Thyroid gland (tissue), 4 donors: ENCODE measurements around the gene PTPRH. TPM values are rescaled to one million over a fixed set of nuclear protein-coding genes. Genes with fewer than 3 reads are reported as not detected.

Experiments
- DNase-seq, 2 donors: peaks; one replicate each; pipeline ENCODE4 v3.0.0-alpha.2; 2019
- H3K27ac ChIP-seq, 3 donors: fragments of 200-600 bp; sonication (generic); 1 replicate in 2 of 3; 2 replicates in 1 of 3; pipeline ENCODE4 v1.5.1; 2016 to 2019; ENCODE audit warnings: mild to moderate bottlenecking in 1 of 3, moderate library complexity in 1 of 3
- H3K27me3 ChIP-seq: fragments of 200-600 bp; sonication (generic); one replicate; pipeline ENCODE4 v1.5.1; 2019
- H3K36me3 ChIP-seq, 2 donors: fragments of 200-600 bp; sonication (generic); one replicate each; pipeline ENCODE4 v1.5.1; 2016 to 2019
- H3K4me1 ChIP-seq, 2 donors: fragments of 200-600 bp; sonication (generic); one replicate each; pipeline ENCODE4 v1.5.1; 2017 to 2019
- H3K4me3 ChIP-seq, 3 donors: fragments of 200-600 bp; sonication (generic); replicated peaks in 1 of 3; 1 replicate in 2 of 3; 2 replicates in 1 of 3; pipeline ENCODE4 v1.5.1; 2016; ENCODE audit warnings: mild to moderate bottlenecking in 1 of 3
- H3K9me3 ChIP-seq: fragments of 200-600 bp; sonication (generic); one replicate; pipeline ENCODE4 v1.5.1; 2017
- POLR2A ChIP-seq, 2 donors: fragments of 450-650 bp; IDR thresholded peaks; one replicate each; pipeline ENCODE4 v1.6.1; 2017; ENCODE audit warnings: antibody characterized with exemption in 2 of 2, mild to moderate bottlenecking in 2 of 2, moderate library complexity in 1 of 2
- WGBS, 2 donors: methylation state at CpG; one replicate each; pipeline ENCODE4 v1.1.5; 2017; 5-methylcytosine and 5-hydroxymethylcytosine counted together
- intact Hi-C: fragments of 100-400 bp; cut with DNase I; formaldehyde crosslinking; loops from one replicate; pipeline ENCODE4 v1.15.1; 2023
- total RNA-seq, 4 donors: library from RNA; depleted of rRNA; stranded (reverse); fragments of >200 nt; gene quantifications; one replicate each; pipeline ENCODE4 v1.2.3, GENCODE V29; 2016
- TF ChIP-seq, protein P1 (sequence below), 6 experiments: fragments of 200-600 bp in 3 of 6; fragments of 450-650 bp in 3 of 6; sonication (generic) in 3 of 6; IDR thresholded peaks; one replicate each; pipeline ENCODE4 v1.5.1; 2016 to 2019; ENCODE audit warnings: antibody characterized with exemption in 6 of 6, mild to moderate bottlenecking in 2 of 6, inconsistent platforms in 1 of 6, moderate library complexity in 1 of 6

The PTPRH gene
- total RNA-seq, 4 donors from 2014 or later: 0.11 to 2.6 (median 0.54) TPM; not detected in 1

DNA sequence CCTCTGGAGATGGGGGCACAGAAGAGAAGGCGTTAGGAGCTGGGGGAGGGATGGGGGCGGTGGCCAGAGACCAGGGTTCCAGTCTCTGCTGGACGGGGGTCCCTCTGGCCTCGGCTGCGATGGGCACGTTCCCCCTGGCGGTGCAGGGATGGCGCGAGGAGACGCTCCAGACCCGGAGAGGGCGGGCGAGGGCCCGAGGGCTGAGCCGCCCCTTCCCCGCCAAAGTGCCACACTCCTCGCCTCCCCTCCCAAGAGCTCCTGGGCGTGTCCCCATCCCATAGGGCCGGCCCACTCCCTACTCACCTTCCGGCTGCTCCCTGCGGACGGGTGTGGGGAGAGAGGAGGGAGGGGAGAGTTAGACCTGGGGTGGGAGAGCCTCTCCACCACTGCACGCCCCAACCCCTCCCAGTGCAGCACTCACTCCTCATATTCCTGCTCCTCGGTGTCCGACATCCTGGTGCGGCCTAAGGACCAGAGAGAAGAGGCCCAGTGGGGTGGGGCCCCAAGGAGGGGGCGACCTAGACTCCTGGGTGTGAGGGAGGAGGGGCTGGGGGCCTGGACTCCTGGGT lies 62.5 kb downstream of the PTPRH start:
- TF ChIP-seq POLR2A (IDR thresholded peaks at IDR 0.05): no peak
- TF ChIP-seq, protein P1, sequence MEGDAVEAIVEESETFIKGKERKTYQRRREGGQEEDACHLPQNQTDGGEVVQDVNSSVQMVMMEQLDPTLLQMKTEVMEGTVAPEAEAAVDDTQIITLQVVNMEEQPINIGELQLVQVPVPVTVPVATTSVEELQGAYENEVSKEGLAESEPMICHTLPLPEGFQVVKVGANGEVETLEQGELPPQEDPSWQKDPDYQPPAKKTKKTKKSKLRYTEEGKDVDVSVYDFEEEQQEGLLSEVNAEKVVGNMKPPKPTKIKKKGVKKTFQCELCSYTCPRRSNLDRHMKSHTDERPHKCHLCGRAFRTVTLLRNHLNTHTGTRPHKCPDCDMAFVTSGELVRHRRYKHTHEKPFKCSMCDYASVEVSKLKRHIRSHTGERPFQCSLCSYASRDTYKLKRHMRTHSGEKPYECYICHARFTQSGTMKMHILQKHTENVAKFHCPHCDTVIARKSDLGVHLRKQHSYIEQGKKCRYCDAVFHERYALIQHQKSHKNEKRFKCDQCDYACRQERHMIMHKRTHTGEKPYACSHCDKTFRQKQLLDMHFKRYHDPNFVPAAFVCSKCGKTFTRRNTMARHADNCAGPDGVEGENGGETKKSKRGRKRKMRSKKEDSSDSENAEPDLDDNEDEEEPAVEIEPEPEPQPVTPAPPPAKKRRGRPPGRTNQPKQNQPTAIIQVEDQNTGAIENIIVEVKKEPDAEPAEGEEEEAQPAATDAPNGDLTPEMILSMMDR (IDR thresholded peaks at IDR 0.05): no peak
- H3K9me3 ChIP-seq: no peaks in the 10 kb centered on the region
- H3K27ac ChIP-seq: no peak overlapping the region
- intact Hi-C loops: loop anchor here (10.0 kb wide), 1 partner anchor 478 kb away; the partner anchor contains the start of gene ZNF784
- no peaks in the 10 kb centered on the region for H3K36me3 ChIP-seq
- 0 to 3% methylated on average over 9 to 10 of the region's 27 CpGs for WGBS, 2 donors
- peaks cover 25% of the 10 kb centered on the region for H3K27me3 ChIP-seq
- H3K4me1 ChIP-seq: peaks cover 0 to 7% of the 10 kb centered on the region in 2 donors
- H3K4me3 ChIP-seq: no peak overlapping the region
- no peak for DNase-seq

DNA sequence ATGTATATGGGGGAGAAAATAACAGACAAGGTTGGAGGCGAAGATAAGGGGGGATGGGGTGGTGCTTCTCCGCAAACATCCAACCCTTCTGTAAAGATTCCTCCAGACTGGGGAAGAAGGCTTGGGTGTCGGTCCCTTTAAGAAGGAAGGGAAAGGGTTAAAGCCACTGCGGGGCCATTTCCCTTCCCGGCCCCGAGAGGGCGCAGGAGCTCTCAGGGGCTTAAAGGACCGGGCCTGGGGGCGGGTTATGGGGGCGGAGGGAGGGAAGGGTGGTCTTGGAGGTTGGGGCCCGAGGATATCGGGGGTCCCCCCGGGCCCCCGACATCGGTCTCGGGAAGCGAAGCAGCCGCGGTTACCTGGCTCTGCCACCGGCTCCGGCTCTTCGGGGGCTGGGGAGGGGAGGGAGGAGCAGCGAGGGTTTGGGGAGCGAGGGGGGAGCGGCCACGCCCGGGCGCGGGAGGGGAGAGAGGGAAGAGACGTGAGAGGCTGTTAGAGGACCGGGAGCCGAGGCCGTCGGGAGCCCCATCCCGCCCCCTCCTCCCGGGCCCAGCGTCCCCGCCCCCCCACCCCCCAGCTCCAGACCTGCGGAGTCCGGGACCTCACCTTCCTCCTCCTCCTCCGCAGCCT lies 63.1 kb downstream of the PTPRH start:
- Histone ChIP-seq H3K27ac (no peak overlapping the region), H3K27me3 (peaks cover 28% of the 10 kb centered on the region), H3K36me3 (no peaks in the 10 kb centered on the region), H3K4me1 (peaks cover 0 to 7% of the 10 kb centered on the region in 2 donors), H3K4me3 (no peak overlapping the region), H3K9me3 (no peaks in the 10 kb centered on the region)
- no peak for DNase-seq
- intact Hi-C loops: loop anchor here (10.0 kb wide), 1 partner anchor 479 kb away; the partner anchor contains the start of gene ZNF784
- 7 to 8% methylated on average over 11 to 16 of the region's 41 CpGs for WGBS, 2 donors
- no peak for TF ChIP-seq POLR2A (IDR thresholded peaks at IDR 0.05)
- TF ChIP-seq, protein P1 (IDR thresholded peaks at IDR 0.05): no peak

DNA sequence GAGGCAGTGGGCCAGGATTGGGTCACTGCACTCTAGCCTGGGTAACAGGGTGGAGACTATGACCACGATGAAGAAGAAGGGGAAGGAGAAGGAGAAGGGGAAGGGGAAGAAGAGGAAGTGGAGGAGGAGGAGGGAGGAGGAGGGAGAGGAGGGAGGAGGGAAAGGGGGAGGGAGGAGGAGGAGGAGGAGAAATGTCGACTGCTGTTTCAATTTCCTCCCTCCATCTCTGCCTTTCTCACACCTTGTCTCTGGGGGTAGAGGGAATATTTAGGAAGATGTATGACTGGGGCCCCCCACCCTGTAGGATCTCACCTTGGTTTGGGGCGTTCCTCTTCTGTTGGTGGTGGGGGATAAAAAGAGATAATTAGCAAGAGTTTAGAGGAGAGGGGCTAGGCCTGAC lies 64.1 kb downstream of the PTPRH start:
- peaks cover 28% of the 10 kb centered on the region for H3K27me3 ChIP-seq
- WGBS, 2 donors: 27 to 28% methylated on average over 3 of the region's 3 CpGs

DNA sequence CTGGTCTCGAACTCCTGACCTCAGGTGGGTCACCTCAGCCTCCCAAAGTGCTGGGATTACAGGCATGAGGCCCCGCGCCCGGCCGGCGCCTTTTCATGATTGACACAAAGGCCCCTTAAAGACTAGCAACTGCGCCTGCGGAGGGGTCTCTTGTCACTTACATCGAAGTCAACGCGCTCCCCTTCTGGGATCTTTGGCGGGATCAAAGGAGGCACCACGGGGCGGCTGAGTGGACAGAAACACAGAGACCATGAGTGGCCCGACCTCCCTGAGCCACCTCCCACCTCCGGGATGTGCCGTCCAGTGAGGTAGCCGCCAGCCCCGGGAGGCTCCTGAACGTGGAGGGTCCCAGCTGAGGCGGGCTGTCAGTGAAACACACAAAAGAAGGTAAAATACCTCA lies 67.6 kb downstream of the PTPRH start:
- Histone ChIP-seq H3K4me3 (no peak overlapping the region), H3K36me3 (no peaks in the 10 kb centered on the region), H3K27ac (no peak overlapping the region), H3K4me1 (peaks cover 0 to 6% of the 10 kb centered on the region in 2 donors), H3K27me3 (peaks cover 15% of the 10 kb centered on the region), H3K9me3 (no peaks in the 10 kb centered on the region)
- intact Hi-C loops: loop anchor here (2.0 to 10.0 kb wide), 3 partner anchors 276 to 483 kb away; partner anchors contain the start of gene ZNF784
- DNase-seq: no peak
- WGBS, 2 donors: 5 to 26% methylated on average over 7 to 21 of the region's 21 CpGs
- TF ChIP-seq, protein P1 (IDR thresholded peaks at IDR 0.05): no peak
- TF ChIP-seq POLR2A (IDR thresholded peaks at IDR 0.05): no peak

More for the DNA sequence above, 64.1 kb downstream of the PTPRH start:
- no peak for DNase-seq
- H3K36me3 ChIP-seq: no peaks in the 10 kb centered on the region
- no peak overlapping the region for H3K27ac ChIP-seq
- no peaks in the 10 kb centered on the region for H3K9me3 ChIP-seq
- TF ChIP-seq POLR2A (IDR thresholded peaks at IDR 0.05): no peak
- TF ChIP-seq, protein P1 (IDR thresholded peaks at IDR 0.05): no peak
- peaks cover 0 to 7% of the 10 kb centered on the region in 2 donors for H3K4me1 ChIP-seq
- no peak overlapping the region for H3K4me3 ChIP-seq
- intact Hi-C loops: loop anchor here (10.0 kb wide), 1 partner anchor 480 kb away; the partner anchor contains the start of gene ZNF784

DNA sequence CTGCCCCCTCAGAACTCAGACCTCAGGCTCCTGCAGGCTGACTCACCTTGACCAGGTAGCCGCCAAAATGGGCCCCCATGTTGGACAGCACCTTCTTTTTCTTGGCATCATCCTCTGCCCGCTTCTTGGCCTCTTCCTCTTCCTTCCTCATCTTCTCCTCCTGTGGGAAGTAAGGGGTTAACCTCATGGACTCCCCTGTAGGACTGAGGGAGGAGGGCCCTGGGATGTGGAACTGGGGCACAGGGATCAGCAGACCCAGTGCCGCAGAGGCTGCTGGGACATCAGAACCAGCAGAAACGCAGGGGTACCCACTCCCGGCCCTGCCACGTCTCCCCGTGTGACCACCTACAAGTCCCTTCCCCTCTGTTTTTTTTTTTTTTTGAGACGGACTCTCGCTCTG lies 71.4 kb downstream of the PTPRH start:
- peaks cover 6% of the 10 kb centered on the region for H3K27me3 ChIP-seq
- no peaks in the 10 kb centered on the region for H3K36me3 ChIP-seq
- H3K4me1 ChIP-seq: no peaks in the 10 kb centered on the region
- no peak overlapping the region for H3K27ac ChIP-seq
- no peak overlapping the region for H3K4me3 ChIP-seq
- DNase-seq: no peak
- no peak for TF ChIP-seq POLR2A (IDR thresholded peaks at IDR 0.05)
- TF ChIP-seq, protein P1 (IDR thresholded peaks at IDR 0.05): no peak
- H3K9me3 ChIP-seq: no peaks in the 10 kb centered on the region
- intact Hi-C loops: no loop called here
- WGBS, 2 donors: 45 to 57% methylated on average over 9 of the region's 9 CpGs
